ENCODE measurements around the gene BLID. TPM values are rescaled to one million over a fixed set of nuclear protein-coding genes. Genes with fewer than 3 reads are reported as not detected.
A peak's percentile ranks its signal among the peaks of the same experiment; 100 is the strongest.

The BLID gene
- polyA plus RNA-seq, 6 donors from 2014 or later, result not detected

GRCh38 chr11:122107566-122107965 lies 8.4 kb downstream of the BLID start:
- no peak overlapping the region for H3K4me3 Mint-ChIP-seq

GRCh38 chr11:122107045-122107444 lies 9.0 kb downstream of the BLID start:
- Mint-ChIP-seq H3K4me1 (no peaks in the 10 kb centered on the region), H3K4me3 (no peak overlapping the region), H3K9me3 (peaks cover 0 to 10% (median 0%) of the 10 kb centered on the region in 7 donors), H3K27me3 (peaks cover 23 to 29% (median 29%) of the 10 kb centered on the region in 3 donors), H3K27ac (no peak overlapping the region), H3K36me3 (no peaks in the 10 kb centered on the region)
- DNase-seq (no peak), ATAC-seq (ENCODE audit: low read depth in 2 of 2) (no peak)

More at GRCh38 chr11:122107566-122107965, 8.4 kb downstream of the BLID start:
- no peaks in the 10 kb centered on the region for H3K36me3 Mint-ChIP-seq
- peak overlapping the region in 1 of 6 donors; percentile 12 for H3K27ac Mint-ChIP-seq
- no peaks in the 10 kb centered on the region for H3K4me1 Mint-ChIP-seq
- peaks cover 23 to 34% (median 29%) of the 10 kb centered on the region in 3 donors for H3K27me3 Mint-ChIP-seq
- DNase-seq (no peak), ATAC-seq (ENCODE audit: low read depth in 2 of 2) (no peak)
- H3K9me3 Mint-ChIP-seq, result peaks cover 0 to 10% (median 0%) of the 10 kb centered on the region in 7 donors

- Mint-ChIP-seq H3K27me3 (peaks cover 26 to 29% (median 29%) of the 10 kb centered on the region in 3 donors), H3K36me3 (no peaks in the 10 kb centered on the region), H3K27ac (no peak overlapping the region), H3K9me3 (peaks cover 0 to 10% (median 0%) of the 10 kb centered on the region in 7 donors), H3K4me3 (no peak overlapping the region), H3K4me1 (peaks cover 6 to 14% (median 8%) of the 10 kb centered on the region in 3 donors)
- ATAC-seq (ENCODE audit: low read depth in 2 of 2), result no peak
- DNase-seq, result no peak
Measured at GRCh38 chr11:122105044-122105758, 10.8 kb downstream of the BLID start.

- no peak overlapping the region for H3K4me3 Mint-ChIP-seq
- H3K27ac Mint-ChIP-seq, result no peak overlapping the region
- no peak for DNase-seq
- H3K27me3 Mint-ChIP-seq, result peaks cover 22 to 35% (median 30%) of the 10 kb centered on the region in 3 donors
- no peak for ATAC-seq (ENCODE audit: low read depth in 2 of 2)
- H3K36me3 Mint-ChIP-seq, result no peaks in the 10 kb centered on the region
- H3K9me3 Mint-ChIP-seq, result peaks cover 0 to 13% (median 3%) of the 10 kb centered on the region in 7 donors
- H3K4me1 Mint-ChIP-seq, result peaks cover 11 to 18% (median 13%) of the 10 kb centered on the region in 3 donors
Measured at GRCh38 chr11:122104341-122104740, 11.7 kb downstream of the BLID start.

- no peak overlapping the region for H3K4me3 Mint-ChIP-seq
- H3K27ac Mint-ChIP-seq, result no peak overlapping the region
- peaks cover 22 to 32% (median 32%) of the 10 kb centered on the region in 3 donors for H3K27me3 Mint-ChIP-seq
- H3K4me1 Mint-ChIP-seq, result peaks cover 11 to 18% (median 13%) of the 10 kb centered on the region in 3 donors
- H3K9me3 Mint-ChIP-seq, result peaks cover 0 to 13% (median 3%) of the 10 kb centered on the region in 7 donors
- no peaks in the 10 kb centered on the region for H3K36me3 Mint-ChIP-seq
- DNase-seq (no peak), ATAC-seq (ENCODE audit: low read depth in 2 of 2) (no peak)
Measured at GRCh38 chr11:122103726-122104125, 12.3 kb downstream of the BLID start.

- Mint-ChIP-seq H3K27me3 (peaks cover 22 to 33% (median 31%) of the 10 kb centered on the region in 3 donors), H3K9me3 (peaks cover 0 to 13% (median 3%) of the 10 kb centered on the region in 7 donors), H3K27ac (no peak overlapping the region), H3K36me3 (no peaks in the 10 kb centered on the region), H3K4me1 (peaks cover 11 to 18% (median 13%) of the 10 kb centered on the region in 3 donors), H3K4me3 (no peak overlapping the region)
- DNase-seq (no peak), ATAC-seq (ENCODE audit: low read depth in 2 of 2) (no peak)
Measured at GRCh38 chr11:122103321-122103720, 12.7 kb downstream of the BLID start.

- DNase-seq (no peak), ATAC-seq (ENCODE audit: low read depth in 2 of 2) (no peak)
- Mint-ChIP-seq H3K27me3 (peaks cover 31 to 42% (median 35%) of the 10 kb centered on the region in 3 donors), H3K36me3 (no peaks in the 10 kb centered on the region), H3K27ac (no peak overlapping the region), H3K9me3 (peaks cover 0 to 9% (median 0%) of the 10 kb centered on the region in 7 donors), H3K4me1 (peaks cover 11 to 18% (median 13%) of the 10 kb centered on the region in 3 donors), H3K4me3 (no peak overlapping the region)
Measured at GRCh38 chr11:122102426-122102825, 13.6 kb downstream of the BLID start.

- Mint-ChIP-seq H3K4me1 (peaks cover 11 to 18% (median 13%) of the 10 kb centered on the region in 3 donors), H3K4me3 (peak overlapping the region in 1 of 8 donors; percentile 6), H3K9me3 (peaks cover 0 to 9% (median 0%) of the 10 kb centered on the region in 7 donors), H3K27me3 (peaks cover 33 to 45% (median 34%) of the 10 kb centered on the region in 3 donors), H3K36me3 (no peaks in the 10 kb centered on the region), H3K27ac (no peak overlapping the region)
- no peak for ATAC-seq (ENCODE audit: low read depth in 2 of 2)
- no peak for DNase-seq
Measured at GRCh38 chr11:122101625-122102291, 14.3 kb downstream of the BLID start.

- H3K9me3 Mint-ChIP-seq, result peaks cover 0 to 7% (median 0%) of the 10 kb centered on the region in 7 donors
- ATAC-seq (ENCODE audit: low read depth in 2 of 2), result no peak
- peak overlapping the region in 1 of 6 donors; percentile 28 for H3K27ac Mint-ChIP-seq
- no peaks in the 10 kb centered on the region for H3K36me3 Mint-ChIP-seq
- H3K4me3 Mint-ChIP-seq, result peak overlapping the region in 5 of 8 donors; percentile 29 to 72 (median 46)
- peaks cover 28 to 51% (median 34%) of the 10 kb centered on the region in 3 donors for H3K27me3 Mint-ChIP-seq
- H3K4me1 Mint-ChIP-seq, result peaks cover 11 to 18% (median 13%) of the 10 kb centered on the region in 3 donors
- DNase-seq, result no peak
Measured at GRCh38 chr11:122100756-122101080, 15.3 kb downstream of the BLID start.

- Mint-ChIP-seq H3K4me1 (peaks cover 11 to 18% (median 13%) of the 10 kb centered on the region in 3 donors), H3K4me3 (peak overlapping the region in 5 of 8 donors; percentile 40 to 72 (median 48)), H3K9me3 (peaks cover 0 to 6% (median 0%) of the 10 kb centered on the region in 7 donors), H3K36me3 (no peaks in the 10 kb centered on the region), H3K27me3 (peaks cover 27 to 52% (median 30%) of the 10 kb centered on the region in 3 donors), H3K27ac (no peak overlapping the region)
- DNase-seq (no peak), ATAC-seq (ENCODE audit: low read depth in 2 of 2) (no peak)
Measured at GRCh38 chr11:122100037-122100755, 15.8 kb downstream of the BLID start.

GRCh38 chr11:122099374-122100036 lies 16.5 kb downstream of the BLID start:
- peak overlapping the region in 3 of 8 donors; percentile 40 to 50 (median 44) for H3K4me3 Mint-ChIP-seq
- H3K36me3 Mint-ChIP-seq, result no peaks in the 10 kb centered on the region
- peaks cover 23 to 53% (median 24%) of the 10 kb centered on the region in 3 donors for H3K27me3 Mint-ChIP-seq

GRCh38 chr11:122098261-122098980 lies 17.6 kb downstream of the BLID start:
- ATAC-seq (ENCODE audit: low read depth in 2 of 2), result no peak
- Mint-ChIP-seq H3K4me3 (no peak overlapping the region), H3K36me3 (no peaks in the 10 kb centered on the region), H3K27me3 (peaks cover 18 to 47% (median 21%) of the 10 kb centered on the region in 3 donors), H3K27ac (no peak overlapping the region), H3K9me3 (peaks cover 0 to 6% (median 0%) of the 10 kb centered on the region in 7 donors), H3K4me1 (peaks cover 11 to 18% (median 13%) of the 10 kb centered on the region in 3 donors)
- DNase-seq, result no peak

More at GRCh38 chr11:122099374-122100036, 16.5 kb downstream of the BLID start:
- DNase-seq (no peak), ATAC-seq (ENCODE audit: low read depth in 2 of 2) (no peak)
- Mint-ChIP-seq H3K4me1 (peaks cover 11 to 18% (median 13%) of the 10 kb centered on the region in 3 donors), H3K27ac (no peak overlapping the region), H3K9me3 (peaks cover 0 to 6% (median 0%) of the 10 kb centered on the region in 7 donors)
